NOMO-1 treated with dmso at 0.1 percent for 144 hours (cell line): Measurements from ENCODE around the gene DIPK1A.

Source experiments
- DNase-seq: peaks from one replicate; lab custom pipeline; 2025; ENCODE audit not compliant: unreplicated experiment; lab: John Stamatoyannopoulos, UW

The DIPK1A gene

DNA sequence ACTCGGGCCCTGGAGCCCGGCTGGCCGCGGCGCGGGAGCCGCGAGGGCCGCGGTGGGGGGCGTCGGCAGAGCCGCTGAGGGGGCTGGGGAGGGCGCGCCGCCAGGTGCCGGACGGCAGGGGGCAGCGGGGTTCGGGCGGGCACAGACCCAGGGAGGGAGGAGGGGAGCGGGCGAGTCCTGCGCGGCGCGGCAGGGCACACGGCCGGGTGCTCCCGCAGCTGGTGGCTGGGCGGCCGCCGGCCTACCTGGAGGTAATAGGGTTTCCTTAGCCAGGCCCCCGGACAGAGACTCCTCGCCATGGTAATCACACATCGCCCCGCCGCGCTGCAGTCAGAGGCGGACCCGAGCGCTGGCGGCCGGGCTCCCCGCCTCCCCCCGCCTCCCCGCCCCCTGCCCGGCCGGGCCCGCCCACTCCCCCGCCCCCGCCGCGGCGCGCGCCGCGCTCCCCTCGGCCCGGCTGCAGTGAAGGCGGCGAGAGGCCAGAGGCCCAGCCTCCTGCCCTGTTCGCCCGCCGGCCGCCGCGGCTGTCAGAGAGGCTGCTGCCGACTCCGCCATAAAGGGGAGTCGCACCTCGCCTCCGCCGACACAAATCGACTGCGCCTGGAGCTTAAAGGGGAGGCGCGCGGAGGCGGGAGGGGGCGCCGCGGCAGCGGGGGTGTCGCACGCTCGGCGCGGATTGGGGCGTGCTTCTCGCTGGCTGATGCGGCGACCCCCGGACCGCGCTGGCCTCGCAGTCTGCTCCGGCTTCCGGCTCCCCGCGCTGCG lies at the start of gene DIPK1A:
Gene DIPK1A (minus strand): TSS at position 332 of the 765 bp plus-strand sequence. CDS start 33 bp downstream, at position 299.
- peak; percentile 34 for DNase-seq

DNA sequence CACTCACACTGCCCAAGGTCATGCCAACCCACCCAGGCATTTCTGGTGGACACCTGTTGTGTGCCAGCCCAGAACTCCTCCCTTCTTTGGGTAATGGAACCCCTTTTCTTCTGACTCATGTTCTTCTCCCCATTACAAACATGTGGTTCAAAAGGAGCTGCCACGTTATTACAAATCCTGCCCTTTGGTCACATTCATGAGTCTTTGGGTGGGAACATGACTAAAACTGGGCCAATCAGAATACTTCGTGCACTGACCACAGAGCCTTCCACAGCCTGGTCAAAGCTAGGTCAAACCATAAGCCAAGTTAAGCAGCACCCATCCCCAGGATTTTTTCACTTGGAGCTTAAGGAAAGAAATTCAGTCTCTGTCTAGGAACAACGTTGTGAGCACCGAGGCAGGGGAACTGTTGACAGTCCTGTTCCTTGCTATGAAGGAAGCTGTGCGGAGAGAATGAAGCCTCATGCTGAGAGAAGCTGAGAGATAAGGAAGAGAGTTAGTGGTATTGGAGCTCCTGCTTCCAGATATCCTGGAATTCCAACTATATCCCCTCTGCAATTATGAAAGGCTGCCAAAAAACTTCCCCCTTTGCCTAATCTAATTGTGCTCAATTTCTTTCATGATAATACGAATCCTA lies 46.8 kb upstream of the DIPK1A start:
- DNase-seq = no peak

DNA sequence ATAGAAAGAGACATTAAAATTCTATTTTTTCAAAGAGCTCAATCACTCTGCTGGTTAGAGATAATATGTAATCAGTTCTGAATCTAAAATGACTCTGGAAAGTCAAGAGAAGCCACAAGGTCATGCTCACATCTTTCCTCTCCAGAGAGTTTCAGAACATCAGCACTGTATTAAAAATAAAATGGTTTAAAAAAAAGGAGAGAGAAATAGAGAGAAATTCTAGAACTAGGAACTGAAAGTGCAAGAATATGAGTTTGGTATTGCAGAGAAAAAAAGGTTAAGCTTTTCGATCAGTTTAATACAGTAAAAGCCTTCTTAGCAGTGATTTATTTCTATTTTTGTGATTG lies 44.0 kb upstream of the DIPK1A start:
- no peak for DNase-seq

DNA sequence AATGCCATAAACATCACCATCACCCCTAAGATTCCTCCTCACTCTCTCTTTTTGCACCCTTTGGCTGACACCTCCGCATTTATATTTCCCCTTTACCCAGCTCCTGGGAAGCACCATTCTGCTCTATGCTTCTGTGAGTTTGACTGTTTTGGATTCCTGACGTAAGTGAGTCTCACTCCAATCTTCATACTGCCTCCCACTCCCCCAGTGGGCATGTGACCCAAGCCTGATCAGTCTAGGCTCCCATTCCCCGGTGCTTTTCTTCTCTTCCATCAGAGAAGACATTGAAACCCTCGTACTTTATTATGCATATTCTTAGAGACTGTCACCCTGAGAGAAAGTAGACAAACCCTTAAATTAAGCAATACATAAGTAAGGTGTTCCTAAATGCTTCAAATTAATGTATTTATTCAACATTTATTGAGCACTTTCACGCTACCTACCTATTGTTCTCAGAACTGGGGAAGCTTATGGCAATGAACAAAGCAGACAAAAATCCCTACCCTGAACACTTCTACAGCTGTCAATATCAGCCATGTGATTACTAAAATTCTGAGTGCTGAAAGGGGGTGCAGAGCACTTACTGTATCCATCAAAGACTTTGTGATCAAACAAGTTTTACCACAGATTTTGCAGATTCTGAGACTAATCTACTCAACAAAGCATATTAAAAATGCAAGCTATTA lies 43.4 kb upstream of the DIPK1A start:
- no peak for DNase-seq

DNA sequence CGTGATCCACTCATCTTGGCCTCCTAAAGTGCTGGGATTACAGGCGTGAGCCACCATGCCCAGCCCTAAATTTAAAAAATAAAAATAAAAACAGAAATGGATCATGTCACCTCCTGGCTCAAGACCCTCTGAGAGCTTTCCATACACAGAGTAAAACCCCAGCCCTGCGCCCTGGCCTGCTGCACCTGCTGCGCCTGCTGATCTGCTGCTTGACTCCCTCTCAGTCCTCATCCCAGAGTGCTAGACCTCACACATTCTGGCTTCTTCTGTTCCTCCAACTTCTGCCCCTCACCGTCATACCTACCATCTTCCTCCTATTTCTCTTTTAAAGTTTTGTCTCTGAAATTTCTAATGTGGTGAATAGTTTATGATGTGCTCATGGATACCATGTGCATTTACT lies 42.7 kb upstream of the DIPK1A start:
- DNase-seq = no peak

DNA sequence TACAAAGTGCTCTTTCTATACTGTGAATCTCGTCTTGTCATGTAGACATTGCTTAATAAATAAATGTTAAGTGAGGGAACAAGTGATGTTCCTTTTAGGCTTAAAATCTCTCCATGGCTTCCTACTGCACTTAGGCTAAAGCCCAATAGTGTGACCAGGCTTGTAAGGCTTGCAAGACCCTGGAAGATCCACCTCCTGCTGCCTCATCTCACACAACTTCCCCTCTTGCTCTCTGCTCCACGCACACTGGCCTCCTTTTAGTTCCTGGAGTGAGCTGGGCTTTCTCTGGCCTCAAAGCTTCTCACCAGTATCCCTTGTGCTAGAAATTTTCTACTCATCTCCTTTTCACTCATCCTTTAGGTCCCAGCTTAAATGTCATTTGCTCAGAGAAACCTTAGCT lies 41.5 kb upstream of the DIPK1A start:
- peak; percentile 6 for DNase-seq

DNA sequence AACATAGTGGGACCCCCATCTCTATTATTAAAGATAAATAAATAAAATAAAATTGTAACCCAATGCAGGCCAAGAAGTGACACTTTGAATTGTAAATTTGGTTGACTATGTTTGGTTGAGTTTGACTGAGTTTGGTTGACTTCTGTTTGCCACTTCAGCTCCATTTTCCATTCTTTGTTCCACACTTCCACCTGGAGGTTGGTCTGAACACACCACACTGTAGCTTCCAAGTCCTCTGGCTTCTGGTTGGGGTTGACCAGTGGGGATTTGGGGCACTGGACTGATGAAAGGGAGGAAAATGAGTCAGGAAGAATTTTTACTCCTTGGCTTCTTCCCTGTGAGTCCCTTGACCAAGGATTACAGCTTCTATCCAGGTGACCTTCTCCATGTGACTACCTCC lies 40.6 kb upstream of the DIPK1A start:
- DNase-seq = no peak

DNA sequence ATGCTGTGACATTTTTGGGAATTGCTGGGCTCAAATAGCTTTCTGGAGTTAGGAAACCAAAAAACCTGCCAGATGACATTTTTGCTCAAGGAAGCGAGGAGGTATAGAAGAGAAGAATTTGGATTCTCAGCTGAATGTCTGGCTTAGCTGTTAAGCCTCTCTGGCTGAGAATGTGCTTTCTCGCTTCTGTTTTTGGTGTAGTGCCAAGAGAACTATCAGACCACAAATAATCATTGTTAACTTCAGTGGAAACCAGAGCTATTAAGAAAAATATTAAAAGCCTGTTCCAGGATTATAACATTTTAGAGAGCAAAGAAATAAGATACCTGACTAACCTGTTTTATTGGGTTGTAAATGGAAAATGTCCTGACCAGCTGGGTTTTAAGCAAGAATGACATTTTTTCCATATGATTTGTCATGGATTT lies 39.5 kb upstream of the DIPK1A start:
- no peak for DNase-seq

DNA sequence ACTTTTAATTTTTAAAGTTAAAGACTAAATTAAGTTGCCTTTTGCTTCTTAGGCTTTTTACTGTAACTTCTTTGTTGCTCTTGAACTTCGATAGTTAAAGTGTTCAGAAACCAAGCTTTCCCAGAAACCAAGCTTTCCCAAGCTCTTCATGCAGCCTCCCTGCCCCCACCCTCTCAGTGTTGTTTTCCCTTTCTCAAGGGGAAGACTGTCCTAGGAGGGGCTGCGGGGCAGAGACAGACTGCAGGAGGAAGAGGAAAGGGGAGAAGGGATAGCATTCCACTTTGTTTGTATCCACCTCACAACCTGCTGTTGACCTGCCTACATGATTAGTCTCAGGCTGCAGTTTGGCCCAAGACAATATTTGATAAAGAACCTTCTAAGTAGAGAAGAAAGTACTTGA lies 39.0 kb upstream of the DIPK1A start:
- DNase-seq = no peak

DNA sequence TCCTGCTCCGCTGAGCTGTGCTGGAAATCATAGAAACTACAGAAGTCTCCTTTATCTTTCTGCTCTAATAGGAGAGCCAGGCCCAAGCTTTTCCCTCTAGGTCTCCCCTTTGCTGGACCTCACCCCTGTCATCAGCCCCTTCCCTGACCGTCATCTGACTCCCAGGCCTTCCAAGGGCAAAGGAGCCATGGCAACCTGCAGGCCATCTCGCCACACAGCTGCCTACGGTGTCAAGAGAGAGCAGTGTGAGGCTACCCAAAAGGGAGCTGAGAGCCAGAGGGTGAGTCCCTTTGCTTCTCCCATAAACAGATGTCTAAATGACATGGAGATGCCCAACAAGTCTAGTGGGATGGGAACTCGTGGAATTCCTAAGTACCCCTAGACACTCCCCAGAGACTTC lies 37.6 kb upstream of the DIPK1A start:
- no peak for DNase-seq

DNA sequence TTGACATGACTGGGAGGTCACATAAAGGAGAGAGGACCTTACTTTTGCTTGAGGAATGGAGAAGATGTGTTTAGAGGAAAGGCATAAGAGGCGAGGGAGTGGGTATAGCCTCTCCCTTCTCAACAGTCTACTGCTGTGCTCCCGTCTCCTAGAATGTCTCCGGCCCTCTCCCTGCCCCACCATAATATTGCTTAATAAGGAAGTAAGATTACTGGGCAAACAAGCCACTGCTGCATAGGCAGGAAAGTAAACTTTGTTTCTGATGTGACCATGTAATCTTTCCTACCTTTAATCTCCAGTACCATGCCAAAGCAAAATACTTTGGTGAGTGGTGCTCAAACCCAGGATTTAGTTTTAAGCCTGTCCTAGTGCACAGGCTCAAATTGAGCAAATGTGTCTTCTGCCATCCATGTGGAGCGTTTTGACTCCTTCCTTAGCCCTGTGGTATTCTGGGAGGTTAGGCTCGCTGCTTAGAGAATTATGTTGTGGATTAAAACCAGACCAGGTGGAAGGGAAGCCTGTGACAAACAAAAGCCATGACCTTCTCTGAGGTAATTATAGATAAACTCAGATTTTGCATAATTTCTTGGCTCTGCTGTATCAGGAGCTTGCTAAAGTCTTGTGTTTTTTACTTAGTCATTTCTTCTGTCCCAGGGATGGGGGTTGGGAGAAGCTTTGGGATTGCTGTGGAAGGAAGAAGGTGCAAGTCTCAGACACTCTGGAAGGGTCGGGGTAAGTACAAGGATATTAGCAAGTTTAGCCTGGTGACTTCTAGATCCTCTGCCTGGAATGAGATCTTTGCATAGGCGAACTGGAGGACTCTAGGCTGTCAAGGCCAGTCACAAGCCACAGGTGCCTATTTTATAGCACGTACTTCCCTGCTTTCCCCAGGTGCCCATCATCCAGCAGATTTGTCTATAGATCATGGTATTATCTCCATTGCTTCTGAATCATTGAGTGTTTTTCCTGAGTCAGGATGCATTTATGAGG lies 34.5 kb upstream of the DIPK1A start:
- no peak for DNase-seq

DNA sequence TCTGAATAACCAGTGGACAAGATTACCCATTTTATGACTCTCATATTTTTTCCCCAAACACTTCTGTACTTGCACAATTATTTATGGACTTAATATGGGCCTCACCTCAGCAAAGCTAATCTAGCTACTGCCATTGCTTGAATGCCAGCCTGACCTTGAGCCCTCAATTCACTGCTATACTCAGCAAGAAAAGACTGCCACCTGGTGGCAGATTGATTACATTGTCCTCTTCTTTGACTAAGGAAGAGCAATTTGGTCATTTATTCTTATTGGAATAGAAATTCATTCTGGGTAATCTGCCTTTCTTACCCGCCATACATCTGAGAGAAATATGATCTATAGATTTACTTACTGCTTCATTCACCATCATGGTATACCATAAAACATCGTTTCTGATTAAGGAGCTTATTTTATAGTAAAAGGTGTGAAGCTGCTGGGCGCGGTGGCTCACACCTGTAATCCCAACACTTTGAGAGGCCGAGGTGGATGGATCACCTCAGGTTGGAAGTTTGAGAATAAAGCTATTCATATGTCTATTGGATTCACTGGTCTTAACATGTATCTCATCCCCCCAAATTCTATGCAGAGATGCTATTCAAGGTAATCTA lies 32.9 kb upstream of the DIPK1A start:
- DNase-seq = peak; percentile 56

DNA sequence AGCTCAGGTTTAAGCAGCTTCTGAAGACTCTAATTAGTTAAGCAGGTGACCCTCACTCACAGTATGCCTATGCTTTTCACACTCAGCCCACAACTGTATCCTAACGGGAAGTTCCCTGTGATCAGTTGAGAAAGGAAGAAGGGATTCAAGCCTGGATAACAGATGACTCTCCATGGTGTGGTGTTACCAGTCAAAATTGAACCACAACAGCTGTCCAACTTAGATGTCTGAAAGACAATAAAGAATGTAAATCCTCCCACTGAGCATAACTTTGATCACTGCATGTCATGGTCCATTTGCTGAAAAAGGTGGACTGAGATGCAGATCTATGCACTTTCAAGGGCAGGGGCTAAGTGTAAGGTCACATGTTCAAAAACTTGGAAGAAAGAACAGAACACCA lies 32.3 kb upstream of the DIPK1A start:
- DNase-seq = no peak

DNA sequence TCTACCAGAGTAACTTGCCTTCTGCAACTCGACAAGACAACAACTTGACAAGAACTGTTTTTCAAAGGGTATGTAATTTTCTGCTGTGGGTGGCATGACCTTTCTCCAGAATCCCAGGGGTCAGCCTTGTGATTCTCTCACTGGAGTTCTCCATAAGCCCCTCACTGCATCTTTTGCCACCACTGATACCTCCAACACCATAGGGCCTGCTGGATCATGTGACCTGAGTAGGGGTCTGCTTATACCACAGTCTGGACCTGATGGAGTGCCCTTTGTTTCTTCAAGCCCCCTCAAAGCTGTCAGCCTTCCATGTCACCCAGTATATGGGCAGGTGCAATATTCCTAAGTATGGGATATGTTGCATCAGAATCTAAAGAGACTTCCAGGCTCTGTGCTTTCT lies 31.6 kb upstream of the DIPK1A start:
- DNase-seq = no peak

DNA sequence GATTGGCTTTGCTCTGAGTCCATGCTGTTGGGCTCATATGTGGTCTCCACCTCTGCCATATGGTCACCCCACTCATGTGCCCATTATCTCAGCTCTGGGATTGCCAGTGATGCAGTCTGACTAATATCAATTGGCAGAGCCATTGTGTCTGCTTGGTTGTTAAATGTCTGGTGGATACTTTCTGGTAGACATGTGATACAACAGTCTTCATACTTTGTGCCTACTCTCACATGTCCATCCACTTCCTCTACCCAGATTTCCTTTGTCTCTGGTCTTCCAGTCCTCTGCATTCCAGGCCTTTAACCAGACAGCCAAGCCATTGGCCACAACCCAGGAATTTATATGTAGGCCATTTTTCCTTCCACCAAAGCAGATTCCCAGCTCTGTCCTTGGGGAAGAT lies 30.8 kb upstream of the DIPK1A start:
- DNase-seq = no peak

DNA sequence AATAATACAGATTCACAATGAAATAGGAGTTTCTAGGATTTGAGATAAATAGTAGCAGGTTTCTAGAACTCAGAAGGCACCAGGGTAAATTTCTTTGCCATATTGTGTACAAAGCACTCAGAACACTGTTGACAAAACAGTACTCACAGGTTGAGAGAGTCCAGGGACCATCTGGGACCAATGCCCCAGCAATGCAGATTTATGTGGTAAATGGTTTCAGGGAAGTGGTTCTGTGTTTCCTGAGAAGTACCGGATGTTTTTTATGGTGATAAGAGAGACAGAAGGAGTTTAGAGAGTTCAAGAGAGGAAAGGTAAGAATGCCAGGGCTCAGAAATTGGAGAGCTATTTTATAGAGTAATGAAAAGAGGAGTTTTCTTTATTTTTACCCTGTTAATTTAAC lies 29.6 kb upstream of the DIPK1A start:
- no peak for DNase-seq

DNA sequence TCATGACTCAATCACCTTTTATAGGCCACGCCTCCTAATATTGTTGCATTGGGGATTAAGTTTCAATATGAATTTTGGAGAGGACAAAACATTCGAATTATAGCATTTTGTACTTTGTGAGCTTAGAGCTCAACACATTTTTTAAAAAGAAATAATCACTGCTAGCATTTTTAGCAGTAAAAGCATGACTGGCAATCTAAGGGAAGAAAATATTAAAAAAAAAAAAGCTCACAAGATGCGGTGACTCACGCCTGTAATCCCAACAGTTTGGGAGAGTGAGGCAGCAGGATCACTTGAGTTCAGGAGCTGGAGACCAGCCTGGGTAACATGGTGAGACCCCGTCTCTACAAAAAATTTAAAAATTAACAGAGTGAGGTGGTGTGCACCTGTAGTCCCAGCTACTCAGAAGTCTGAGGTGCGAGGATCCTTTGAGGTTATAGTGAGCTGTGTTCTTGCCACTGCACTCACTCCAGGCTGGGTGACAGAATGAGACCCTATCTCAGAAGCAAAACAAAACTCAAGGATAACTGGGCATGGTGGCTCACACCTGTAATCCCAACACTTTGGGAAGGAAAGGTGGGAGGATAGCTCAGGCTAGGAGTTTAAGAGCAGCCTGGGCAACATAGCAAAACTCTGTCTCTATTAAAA lies 28.8 kb upstream of the DIPK1A start:
- DNase-seq = no peak

DNA sequence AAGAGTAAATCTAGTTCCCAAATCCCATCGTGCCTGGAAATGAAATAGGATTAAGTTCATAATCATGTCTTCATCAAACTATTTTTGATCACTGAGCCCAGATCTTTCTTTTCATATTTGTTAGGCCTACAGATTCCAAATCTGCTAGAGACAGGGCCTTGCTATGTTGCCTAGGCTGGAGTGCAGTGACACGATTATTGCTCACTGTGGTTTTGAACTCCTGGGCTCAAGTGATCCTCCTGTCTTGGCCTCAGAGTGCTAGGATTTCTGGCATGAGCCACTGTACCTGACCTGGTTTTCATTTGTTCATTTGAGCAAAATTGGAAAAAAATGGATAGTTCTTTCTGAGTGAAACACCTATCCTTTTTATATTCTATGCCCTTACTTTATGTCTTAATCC lies 28.0 kb upstream of the DIPK1A start:
- DNase-seq = no peak

DNA sequence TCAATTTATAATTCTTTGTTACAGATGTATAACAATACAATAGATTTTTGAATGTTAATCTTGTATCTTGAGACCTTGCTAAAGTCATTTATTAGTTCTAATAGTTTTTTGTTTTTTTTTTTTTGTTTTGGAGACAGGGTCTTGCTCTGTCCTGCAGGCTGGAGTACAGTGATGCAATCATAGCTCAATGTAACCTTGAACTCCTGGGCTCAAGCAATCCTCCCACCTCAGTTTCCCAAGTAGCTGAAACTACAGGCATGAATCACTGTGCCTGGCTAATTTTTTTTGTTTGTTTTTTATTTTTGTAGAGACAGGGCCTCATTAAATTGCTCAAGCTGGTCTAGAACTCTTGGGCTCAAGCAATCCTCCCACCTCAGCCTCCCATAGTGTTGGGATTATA lies 26.2 kb upstream of the DIPK1A start:
- DNase-seq = no peak

DNA sequence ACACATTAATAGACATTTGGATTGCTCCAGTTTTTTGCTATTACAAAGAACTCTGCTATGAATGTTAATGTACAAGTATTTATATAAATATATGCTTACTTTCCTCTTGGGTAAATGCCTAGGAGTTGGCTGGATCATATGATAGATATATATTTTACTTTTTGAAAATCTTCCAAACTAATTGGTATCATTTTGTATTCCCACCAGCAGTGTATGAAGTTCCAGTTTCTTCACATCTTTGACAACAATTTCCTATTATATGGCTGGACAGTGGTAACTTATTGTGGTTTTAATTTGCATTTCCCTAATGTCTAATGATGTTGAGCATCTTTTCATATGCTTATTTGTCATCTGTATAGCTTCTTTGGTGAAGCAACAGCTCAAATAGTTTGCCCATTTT lies 23.8 kb upstream of the DIPK1A start:
- DNase-seq = no peak
